ENCODE data around the gene FAM149A. TPM values are rescaled to one million over a fixed set of nuclear protein-coding genes. Genes with fewer than 3 reads are reported as not detected.

Gene FAM149A
- total RNA-seq, 1 donor from 2014 or later, result 0.33 TPM

GRCh38 chr4:186116697-186117096 is 12.2 kb downstream of the FAM149A start:
- no peaks in the 10 kb centered on the region for H3K9me3 Mint-ChIP-seq (ENCODE audit: unreplicated experiment)
- TF ChIP-seq, protein P1, sequence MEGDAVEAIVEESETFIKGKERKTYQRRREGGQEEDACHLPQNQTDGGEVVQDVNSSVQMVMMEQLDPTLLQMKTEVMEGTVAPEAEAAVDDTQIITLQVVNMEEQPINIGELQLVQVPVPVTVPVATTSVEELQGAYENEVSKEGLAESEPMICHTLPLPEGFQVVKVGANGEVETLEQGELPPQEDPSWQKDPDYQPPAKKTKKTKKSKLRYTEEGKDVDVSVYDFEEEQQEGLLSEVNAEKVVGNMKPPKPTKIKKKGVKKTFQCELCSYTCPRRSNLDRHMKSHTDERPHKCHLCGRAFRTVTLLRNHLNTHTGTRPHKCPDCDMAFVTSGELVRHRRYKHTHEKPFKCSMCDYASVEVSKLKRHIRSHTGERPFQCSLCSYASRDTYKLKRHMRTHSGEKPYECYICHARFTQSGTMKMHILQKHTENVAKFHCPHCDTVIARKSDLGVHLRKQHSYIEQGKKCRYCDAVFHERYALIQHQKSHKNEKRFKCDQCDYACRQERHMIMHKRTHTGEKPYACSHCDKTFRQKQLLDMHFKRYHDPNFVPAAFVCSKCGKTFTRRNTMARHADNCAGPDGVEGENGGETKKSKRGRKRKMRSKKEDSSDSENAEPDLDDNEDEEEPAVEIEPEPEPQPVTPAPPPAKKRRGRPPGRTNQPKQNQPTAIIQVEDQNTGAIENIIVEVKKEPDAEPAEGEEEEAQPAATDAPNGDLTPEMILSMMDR (IDR thresholded peaks at IDR 0.05; ENCODE audit: unreplicated experiment), result no peak
- no peaks in the 10 kb centered on the region for H3K36me3 Mint-ChIP-seq (ENCODE audit: low read depth, unreplicated experiment)
- DNase-seq (ENCODE audit: low spot score), result no peak
- no peak overlapping the region for H3K27ac Mint-ChIP-seq (ENCODE audit: unreplicated experiment)
- no peaks in the 10 kb centered on the region for H3K27me3 Mint-ChIP-seq (ENCODE audit: unreplicated experiment)
- no peaks in the 10 kb centered on the region for H3K4me1 Mint-ChIP-seq (ENCODE audit: unreplicated experiment)
- H3K4me3 Mint-ChIP-seq (ENCODE audit: unreplicated experiment), result no peak overlapping the region

DNA sequence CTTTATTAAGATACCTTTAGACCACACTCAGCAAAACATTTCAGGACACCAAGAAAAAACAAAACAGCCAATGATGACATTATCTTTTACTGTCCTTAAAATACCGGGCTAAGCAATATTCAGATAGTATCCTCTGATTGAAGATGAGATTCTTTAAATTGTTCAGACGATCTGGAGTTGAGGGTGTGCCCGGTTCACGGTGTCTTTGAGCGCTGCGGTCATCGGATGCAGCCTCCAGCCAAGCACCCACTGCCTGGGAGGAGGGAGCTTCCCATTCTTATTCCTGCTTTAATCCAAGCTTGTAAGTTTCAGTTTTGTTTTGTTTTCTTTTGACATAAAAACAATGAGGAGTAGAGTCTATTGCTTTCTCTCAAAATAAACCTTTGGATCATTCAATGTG is 14.1 kb downstream of the FAM149A start:
- no peak overlapping the region for H3K4me3 Mint-ChIP-seq (ENCODE audit: unreplicated experiment)
- H3K27me3 Mint-ChIP-seq (ENCODE audit: unreplicated experiment), result no peaks in the 10 kb centered on the region
- TF ChIP-seq, protein P1 (IDR thresholded peaks at IDR 0.05; ENCODE audit: unreplicated experiment), result no peak
- H3K9me3 Mint-ChIP-seq (ENCODE audit: unreplicated experiment), result no peaks in the 10 kb centered on the region
- no peak overlapping the region for H3K27ac Mint-ChIP-seq (ENCODE audit: unreplicated experiment)
- DNase-seq (ENCODE audit: low spot score), result no peak
- no peaks in the 10 kb centered on the region for H3K4me1 Mint-ChIP-seq (ENCODE audit: unreplicated experiment)
- H3K36me3 Mint-ChIP-seq (ENCODE audit: low read depth, unreplicated experiment), result no peaks in the 10 kb centered on the region

DNA sequence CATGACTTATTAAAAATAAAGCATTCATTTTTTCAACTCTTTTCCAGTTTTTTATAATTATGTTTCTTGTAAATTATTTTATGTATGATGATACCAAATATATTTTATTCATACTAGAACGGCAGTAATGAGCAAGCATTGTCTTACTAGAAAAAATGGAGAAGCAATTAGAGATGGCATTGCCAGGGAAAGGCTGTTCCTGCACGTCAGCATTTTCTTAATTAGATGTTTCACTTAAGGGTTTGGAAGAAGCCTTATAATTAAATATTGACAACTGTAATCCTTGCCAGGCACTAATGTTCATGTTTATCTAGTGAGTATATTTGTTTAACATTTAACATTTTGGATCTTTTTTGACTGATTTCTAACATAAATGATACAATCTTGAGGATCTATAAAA is 16.6 kb downstream of the FAM149A start:
- DNase-seq (ENCODE audit: low spot score), result no peak
- no peak overlapping the region for H3K4me3 Mint-ChIP-seq (ENCODE audit: unreplicated experiment)

GRCh38 chr4:186128842-186129241 is 24.3 kb downstream of the FAM149A start:
- TF ChIP-seq, protein P1 (IDR thresholded peaks at IDR 0.05; ENCODE audit: unreplicated experiment), result no peak
- no peak for DNase-seq (ENCODE audit: low spot score)
- H3K36me3 Mint-ChIP-seq (ENCODE audit: low read depth, unreplicated experiment), result no peaks in the 10 kb centered on the region
- H3K27me3 Mint-ChIP-seq (ENCODE audit: unreplicated experiment), result peaks cover 6% of the 10 kb centered on the region
- H3K27ac Mint-ChIP-seq (ENCODE audit: unreplicated experiment), result peak overlapping the region; percentile 9
- H3K4me1 Mint-ChIP-seq (ENCODE audit: unreplicated experiment), result no peaks in the 10 kb centered on the region
- no peak overlapping the region for H3K4me3 Mint-ChIP-seq (ENCODE audit: unreplicated experiment)
- H3K9me3 Mint-ChIP-seq (ENCODE audit: unreplicated experiment), result no peaks in the 10 kb centered on the region

More for the DNA sequence above, 16.6 kb downstream of the FAM149A start:
- H3K27me3 Mint-ChIP-seq (ENCODE audit: unreplicated experiment), result no peaks in the 10 kb centered on the region
- TF ChIP-seq, protein P1 (IDR thresholded peaks at IDR 0.05; ENCODE audit: unreplicated experiment), result no peak
- no peaks in the 10 kb centered on the region for H3K4me1 Mint-ChIP-seq (ENCODE audit: unreplicated experiment)
- no peaks in the 10 kb centered on the region for H3K9me3 Mint-ChIP-seq (ENCODE audit: unreplicated experiment)
- H3K36me3 Mint-ChIP-seq (ENCODE audit: low read depth, unreplicated experiment), result no peaks in the 10 kb centered on the region
- no peak overlapping the region for H3K27ac Mint-ChIP-seq (ENCODE audit: unreplicated experiment)

DNA sequence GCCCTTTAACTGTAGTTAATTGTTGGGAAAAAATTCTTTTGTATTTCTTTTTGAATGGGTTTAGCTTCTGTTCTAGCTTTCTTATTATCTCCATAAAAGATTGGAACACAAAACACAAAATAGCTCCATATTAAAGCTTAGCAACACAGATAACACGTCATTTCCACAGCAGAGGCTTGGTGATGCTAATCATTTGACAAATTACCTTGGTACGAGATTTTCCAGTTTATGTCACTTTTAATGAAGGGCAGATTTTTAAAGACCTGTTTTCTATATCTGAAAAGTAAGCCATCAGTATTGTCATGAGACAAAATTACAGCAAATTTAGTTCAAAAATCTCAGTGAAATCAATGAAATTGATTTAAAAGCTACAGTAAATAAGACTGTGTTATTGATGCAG is 27.4 kb downstream of the FAM149A start:
- no peak overlapping the region for H3K27ac Mint-ChIP-seq (ENCODE audit: unreplicated experiment)
- no peaks in the 10 kb centered on the region for H3K4me1 Mint-ChIP-seq (ENCODE audit: unreplicated experiment)

More for the DNA sequence above, 27.4 kb downstream of the FAM149A start:
- Mint-ChIP-seq H3K36me3 (ENCODE audit: low read depth, unreplicated experiment) (no peaks in the 10 kb centered on the region), H3K9me3 (ENCODE audit: unreplicated experiment) (no peaks in the 10 kb centered on the region), H3K27me3 (ENCODE audit: unreplicated experiment) (peaks cover 3% of the 10 kb centered on the region), H3K4me3 (ENCODE audit: unreplicated experiment) (no peak overlapping the region)
- DNase-seq (ENCODE audit: low spot score), result no peak
- TF ChIP-seq, protein P1 (IDR thresholded peaks at IDR 0.05; ENCODE audit: unreplicated experiment), result no peak

All from endothelial cell (in vitro differentiated cells).